IMR-90 (cell line): ENCODE measurements around the gene CUBN. TPM values are rescaled to one million over a fixed set of nuclear protein-coding genes. Genes with fewer than 3 reads are reported as not detected.

Experiments used
- ATAC-seq: fragments of 200-7000 bp; cut with Tn5 transposase; 2 replicates; pipeline ENCODE4 v1.9.1; 2020; ENCODE audit warnings: low read depth, mild to moderate bottlenecking, moderate library complexity
- BruUV-seq: library from RNA; stranded (reverse); fragments of 400-500 nt; replicated peaks from 2 replicates; lab custom pipeline; 2021; lab: Mats Ljungman, UMichigan
- CTCF ChIA-PET: fragments of 300-600 bp; formaldehyde crosslinking; extraction: SDS; loops from one replicate; lab custom pipeline; 2021; ENCODE audit warnings: antibody characterized with exemption; lab: Yijun Ruan, JAX
- POLR2A ChIA-PET: fragments of 300-600 bp; sonication (Branson Sonifier 250); formaldehyde crosslinking; loops from one replicate; lab custom pipeline; 2022; ENCODE audit warnings: antibody characterized with exemption; ENCODE audit not compliant: unreplicated experiment; lab: Charles Lee
- DNase-seq: peaks from one replicate; pipeline ENCODE4 v3.0.0; 2013
- H2AFZ ChIP-seq: replicated peaks from 2 replicates; pipeline ENCODE3; 2013; ENCODE audit warnings: low read length, mild to moderate bottlenecking; ENCODE audit not compliant: poor library complexity
- H2AK5ac ChIP-seq: 2 replicates; pipeline ENCODE4 v1.6.1; 2013; ENCODE audit warnings: low read depth, low read length, inconsistent platforms
- H2AK9ac ChIP-seq: replicated peaks from 2 replicates; pipeline ENCODE3; 2013; ENCODE audit warnings: mild to moderate bottlenecking, low read depth, low read length, moderate library complexity; ENCODE audit not compliant: poor library complexity
- H2BK120ac ChIP-seq: 2 replicates; pipeline ENCODE4 v1.6.1; 2013; ENCODE audit warnings: low read depth, low read length, inconsistent platforms
- H2BK15ac ChIP-seq: 3 replicates; pipeline ENCODE4 v1.6.1; 2013; ENCODE audit warnings: low read depth, low read length, inconsistent platforms
- H2BK20ac ChIP-seq: 2 replicates; pipeline ENCODE4 v1.6.1; 2013; ENCODE audit warnings: low read depth, mild to moderate bottlenecking, inconsistent platforms, low read length, moderate library complexity
- H2BK5ac ChIP-seq: 2 replicates; pipeline ENCODE4 v1.6.1; 2013; ENCODE audit warnings: mild to moderate bottlenecking, low read depth, low read length, inconsistent platforms; ENCODE audit not compliant: poor library complexity, severe bottlenecking
- H3K14ac ChIP-seq: replicated peaks from 2 replicates; pipeline ENCODE4 v1.6.1; 2013; ENCODE audit warnings: low read depth, low read length, inconsistent platforms
- H3K18ac ChIP-seq: 2 replicates; pipeline ENCODE4 v1.6.1; 2013; ENCODE audit warnings: low read depth, low read length, control low read depth
- H3K23ac ChIP-seq: 2 replicates; pipeline ENCODE4 v1.6.1; 2013; ENCODE audit warnings: low read depth, low read length, inconsistent platforms
- H3K27ac ChIP-seq: 2 replicates; pipeline ENCODE4 v1.5.1; 2013; ENCODE audit warnings: mild to moderate bottlenecking, control low read depth, low read length; ENCODE audit not compliant: insufficient read depth
- H3K27me3 ChIP-seq: 2 replicates; pipeline ENCODE4 v1.6.1; 2013; ENCODE audit warnings: low read length; ENCODE audit not compliant: control insufficient read depth, insufficient read depth
- H3K36me3 ChIP-seq: 2 replicates; pipeline ENCODE4 v1.6.1; 2013; ENCODE audit warnings: low read length, mixed read lengths; ENCODE audit not compliant: control insufficient read depth, insufficient read depth
- H3K4ac ChIP-seq: 2 replicates; pipeline ENCODE4 v1.6.1; 2013; ENCODE audit warnings: low read depth, low read length, inconsistent platforms
- H3K4me1 ChIP-seq: 2 replicates; pipeline ENCODE4 v1.6.1; 2013; ENCODE audit warnings: low read length, mixed read lengths; ENCODE audit not compliant: control insufficient read depth, insufficient read depth
- H3K4me2 ChIP-seq: 2 replicates; pipeline ENCODE4 v1.6.1; 2013; ENCODE audit warnings: low read depth, mild to moderate bottlenecking, control low read depth, low read length, moderate library complexity
- H3K4me3 ChIP-seq: 2 replicates; pipeline ENCODE4 v1.5.1; 2013; ENCODE audit warnings: low read depth, mild to moderate bottlenecking, control low read depth, low read length, moderate library complexity; ENCODE audit not compliant: insufficient read depth
- H3K56ac ChIP-seq: 2 replicates; pipeline ENCODE4 v1.6.1; 2013; ENCODE audit warnings: low read length, inconsistent platforms; ENCODE audit not compliant: insufficient read depth; ENCODE audit errors: extremely low read depth
- H3K79me1 ChIP-seq, 2 experiments: 2 replicates each; pipeline ENCODE4 v1.6.1; 2013; ENCODE audit warnings: low read length in 2 of 2, inconsistent platforms in 1 of 2, low read depth in 1 of 2
- H3K9ac ChIP-seq: 2 replicates; pipeline ENCODE4 v1.6.1; 2013; ENCODE audit warnings: low read depth, low read length, control low read depth
- H3K9me1 ChIP-seq: 2 replicates; pipeline ENCODE4 v1.6.1; 2013; ENCODE audit warnings: low read length, inconsistent platforms; ENCODE audit not compliant: insufficient read depth
- H3K9me3 ChIP-seq: 2 replicates; pipeline ENCODE4 v1.6.1; 2013; ENCODE audit warnings: low read length; ENCODE audit not compliant: control insufficient read depth, insufficient read depth
- H4K20me1 ChIP-seq: 2 replicates; pipeline ENCODE4 v1.6.1; 2013; ENCODE audit warnings: low read length, inconsistent platforms; ENCODE audit not compliant: insufficient read depth
- H4K5ac ChIP-seq: 2 replicates; pipeline ENCODE4 v1.6.1; 2013; ENCODE audit warnings: mild to moderate bottlenecking, low read depth, low read length, control low read depth
- H4K8ac ChIP-seq, 2 experiments: 2 replicates each; pipeline ENCODE4 v1.6.1; 2013; ENCODE audit warnings: low read depth in 2 of 2, low read length in 2 of 2, control low read depth in 1 of 2, inconsistent platforms in 1 of 2
- H4K91ac ChIP-seq: 2 replicates; pipeline ENCODE4 v1.6.1; 2013; ENCODE audit warnings: low read depth, low read length, inconsistent platforms; ENCODE audit not compliant: insufficient read depth
- BHLHE40 ChIP-seq: fragments of 150-350 bp; IDR thresholded peaks from 2 replicates; pipeline ENCODE4 v1.6.1; 2016; ENCODE audit warnings: mild to moderate bottlenecking, low read depth, low read length
- CEBPB ChIP-seq: IDR thresholded peaks from 2 replicates; pipeline ENCODE4 v1.6.1; 2012; ENCODE audit warnings: low read depth, low read length, improper control_type of control experiment
- CHD1 ChIP-seq: IDR thresholded peaks from 2 replicates; pipeline ENCODE4 v1.6.1; 2012; ENCODE audit warnings: low read depth, low read length, improper control_type of control experiment
- CTCF ChIP-seq: conservative IDR thresholded peaks from 2 replicates; pipeline ENCODE4 v1.5.1; 2012; ENCODE audit warnings: mild to moderate bottlenecking, low read depth, low read length, improper control_type of control experiment
- FOS ChIP-seq: fragments of 150-350 bp; IDR thresholded peaks from 2 replicates; pipeline ENCODE4 v1.6.1; 2016; ENCODE audit warnings: low read depth, low read length
- MAFK ChIP-seq: IDR thresholded peaks from 2 replicates; pipeline ENCODE4 v1.6.1; 2012; ENCODE audit warnings: low read depth, low read length, improper control_type of control experiment
- MAZ ChIP-seq: IDR thresholded peaks from 2 replicates; pipeline ENCODE4 v1.6.1; 2012; ENCODE audit warnings: low read depth, mild to moderate bottlenecking, low read length, improper control_type of control experiment, moderate library complexity, borderline replicate concordance
- MXI1 ChIP-seq: IDR thresholded peaks from 2 replicates; pipeline ENCODE4 v1.6.1; 2012; ENCODE audit warnings: low read depth, mild to moderate bottlenecking, low read length, moderate library complexity, borderline replicate concordance
- NFE2L2 ChIP-seq: fragments of 150-350 bp; IDR thresholded peaks from 2 replicates; pipeline ENCODE4 v1.6.1; 2016; ENCODE audit warnings: low read depth, mild to moderate bottlenecking, low read length
- POLR2A ChIP-seq: IDR thresholded peaks from 2 replicates; pipeline ENCODE4 v1.6.1; 2012; ENCODE audit warnings: mild to moderate bottlenecking, low read depth, low read length
- RAD21 ChIP-seq: IDR thresholded peaks from 2 replicates; pipeline ENCODE4 v1.6.1; 2012; ENCODE audit warnings: low read length, improper control_type of control experiment
- RCOR1 ChIP-seq: IDR thresholded peaks from 2 replicates; pipeline ENCODE4 v1.6.1; 2012; ENCODE audit warnings: mild to moderate bottlenecking, low read length, improper control_type of control experiment; ENCODE audit not compliant: insufficient replicate concordance
- RFX5 ChIP-seq: IDR thresholded peaks from 2 replicates; pipeline ENCODE4 v1.8.0; 2012; ENCODE audit warnings: low read depth, mild to moderate bottlenecking, low read length, moderate library complexity
- SMC3 ChIP-seq: fragments of 150-350 bp; IDR thresholded peaks from 2 replicates; pipeline ENCODE4 v1.6.1; 2016; ENCODE audit warnings: low read depth, mild to moderate bottlenecking, antibody characterized with exemption, low read length, moderate library complexity
- dilution Hi-C: fragments of 300-500 bp; cut with HindIII; formaldehyde crosslinking; loops from one replicate; pipeline ENCODE4 v1.14.3; 2018; ENCODE audit warnings: low sequenced_read_pairs; ENCODE audit not compliant: unreplicated experiment
- in situ Hi-C: fragments of 300-500 bp; cut with MboI; formaldehyde crosslinking; loops from 3 replicates; pipeline ENCODE4 v1.14.3; 2019; ENCODE audit warnings: low sequenced_read_pairs, inconsistent platforms, mixed read lengths
- intact Hi-C: fragments of 100-400 bp; cut with micrococcal nuclease; formaldehyde crosslinking; loops from 2 replicates; pipeline ENCODE4 v1.10.0; 2022
- polyA plus RNA-seq, 3 experiments: library from polyadenylated mRNA; depleted of rRNA; stranded (reverse); fragments of >200 nt; gene quantifications; 2 replicates each; pipeline ENCODE4 v1.2.3, GENCODE V29; 2012; ENCODE audit warnings: low replicate concordance in 1 of 3
- total RNA-seq: library from RNA; depleted of rRNA; stranded (reverse); fragments of >200 nt; gene quantifications from 2 replicates; pipeline ENCODE4 v1.2.3, GENCODE V29; 2012
- TF ChIP-seq, protein P1 (sequence below): fragments of 150-350 bp; IDR thresholded peaks from 2 replicates; pipeline ENCODE4 v1.6.1; 2017; ENCODE audit warnings: mild to moderate bottlenecking, antibody characterized with exemption, low read length, low read depth
- TF ChIP-seq, protein P2 (sequence below): fragments of 150-350 bp; IDR thresholded peaks from 2 replicates; pipeline ENCODE4 v1.6.1; 2016; ENCODE audit warnings: low read depth, mild to moderate bottlenecking, low read length, moderate library complexity, borderline replicate concordance

Gene CUBN
- total and polyA plus RNA-seq, 2 of the 4 experiments (the other 2 are of a cell fraction) = 0.19 to 0.54 TPM

DNA sequence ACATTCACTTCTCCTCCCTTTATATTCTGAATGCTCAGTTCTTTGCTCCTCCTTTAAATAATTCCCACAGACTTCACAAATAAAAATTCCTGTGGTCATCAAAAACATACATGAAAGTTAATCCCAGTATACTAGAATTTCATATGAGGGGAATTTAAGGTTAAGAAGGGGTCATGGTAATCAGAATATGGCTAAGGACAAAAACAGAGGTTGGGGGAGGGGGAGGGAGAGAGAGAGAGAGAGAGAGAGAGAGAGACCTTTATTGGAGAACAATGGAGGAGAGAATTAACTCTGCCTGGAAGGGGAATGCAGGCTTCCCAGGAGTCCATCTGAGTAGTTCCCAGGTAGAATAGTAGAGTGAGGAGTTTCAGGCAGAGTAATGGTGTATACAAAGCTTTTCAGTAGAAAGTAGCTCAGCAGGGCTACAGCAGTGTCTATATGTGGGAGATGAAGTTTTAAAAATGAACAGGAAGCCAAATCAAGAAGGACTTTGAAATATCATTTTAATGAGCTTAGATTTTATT, 5.2 kb upstream of the CUBN start:
- Histone ChIP-seq H3K27ac (no peak overlapping the region), H3K14ac (no peak overlapping the region; the same call in 1 of the 2 replicates), H3K27me3 (no peaks in the 10 kb centered on the region), H2BK120ac (no peak overlapping the region), H3K4me2 (no peak overlapping the region), H3K9me1 (no peaks in the 10 kb centered on the region; the same call in 1 of the 2 replicates), H3K4ac (no peak overlapping the region), H3K9me3 (no peaks in the 10 kb centered on the region), H2AK5ac (no peak overlapping the region), H3K23ac (no peak overlapping the region), H3K4me1 (no peaks in the 10 kb centered on the region), H4K5ac (no peak overlapping the region), H4K8ac (no peak overlapping the region), H3K9ac (no peak overlapping the region), H3K36me3 (no peaks in the 10 kb centered on the region), H2BK15ac (no peak overlapping the region), H3K56ac (no peak overlapping the region), H2BK5ac (no peak overlapping the region), H2BK20ac (no peak overlapping the region), H4K20me1 (no peaks in the 10 kb centered on the region), H3K4me3 (no peak overlapping the region), H2AFZ (no peak overlapping the region), H3K18ac (no peak overlapping the region), H3K79me1 (no peaks in the 10 kb centered on the region), H4K91ac (no peak overlapping the region), H2AK9ac (no peak overlapping the region)
- no peak for TF ChIP-seq MAFK
- no peak for TF ChIP-seq MAZ
- TF ChIP-seq NFE2L2 = no peak
- TF ChIP-seq, protein P1, sequence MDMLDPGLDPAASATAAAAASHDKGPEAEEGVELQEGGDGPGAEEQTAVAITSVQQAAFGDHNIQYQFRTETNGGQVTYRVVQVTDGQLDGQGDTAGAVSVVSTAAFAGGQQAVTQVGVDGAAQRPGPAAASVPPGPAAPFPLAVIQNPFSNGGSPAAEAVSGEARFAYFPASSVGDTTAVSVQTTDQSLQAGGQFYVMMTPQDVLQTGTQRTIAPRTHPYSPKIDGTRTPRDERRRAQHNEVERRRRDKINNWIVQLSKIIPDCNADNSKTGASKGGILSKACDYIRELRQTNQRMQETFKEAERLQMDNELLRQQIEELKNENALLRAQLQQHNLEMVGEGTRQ = no peak
- no peak for TF ChIP-seq RAD21
- no peak for TF ChIP-seq BHLHE40
- no peak for TF ChIP-seq FOS
- TF ChIP-seq MXI1 = no peak
- TF ChIP-seq, protein P2, sequence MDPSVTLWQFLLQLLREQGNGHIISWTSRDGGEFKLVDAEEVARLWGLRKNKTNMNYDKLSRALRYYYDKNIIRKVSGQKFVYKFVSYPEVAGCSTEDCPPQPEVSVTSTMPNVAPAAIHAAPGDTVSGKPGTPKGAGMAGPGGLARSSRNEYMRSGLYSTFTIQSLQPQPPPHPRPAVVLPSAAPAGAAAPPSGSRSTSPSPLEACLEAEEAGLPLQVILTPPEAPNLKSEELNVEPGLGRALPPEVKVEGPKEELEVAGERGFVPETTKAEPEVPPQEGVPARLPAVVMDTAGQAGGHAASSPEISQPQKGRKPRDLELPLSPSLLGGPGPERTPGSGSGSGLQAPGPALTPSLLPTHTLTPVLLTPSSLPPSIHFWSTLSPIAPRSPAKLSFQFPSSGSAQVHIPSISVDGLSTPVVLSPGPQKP = no peak
- no peak for TF ChIP-seq RFX5
- TF ChIP-seq POLR2A = no peak
- no peak for TF ChIP-seq CTCF
- TF ChIP-seq SMC3 = no peak
- TF ChIP-seq RCOR1 = no peak
- TF ChIP-seq CHD1 = no peak
- TF ChIP-seq CEBPB = no peak
- DNase-seq (no peak), ATAC-seq (no peak; the same call in 1 of the 2 replicates)
- ChIA-PET CTCF (interaction anchor here (0.6 to 0.7 kb wide), 2 partner anchors 10 to 45 kb away, joined by 4 to 7 read pairs; no protein-coding TSS in a partner anchor), POLR2A (no interaction called here)
- BruUV-seq = no TSS peak
- dilution Hi-C loops (no loop called here), intact Hi-C loops (no loop called here), in situ Hi-C loops (no loop called here)
